HS-5 (cell line): ENCODE data around the gene HDAC7.
"Not testable (repeated sequence)": the region's sequence is repeated elsewhere in the genome, so short reads cannot be mapped to it uniquely, and the experiment has no call there.

Source experiments
- DNase-seq: peaks from one replicate; pipeline ENCODE4 v3.0.0-alpha.2; 2012; ENCODE audit warnings: low read depth

HDAC7 gene

GRCh38 chr12:47812797-47813510 lies 6.7 kb downstream of the HDAC7 start:
- DNase-seq, result no peak

DNA sequence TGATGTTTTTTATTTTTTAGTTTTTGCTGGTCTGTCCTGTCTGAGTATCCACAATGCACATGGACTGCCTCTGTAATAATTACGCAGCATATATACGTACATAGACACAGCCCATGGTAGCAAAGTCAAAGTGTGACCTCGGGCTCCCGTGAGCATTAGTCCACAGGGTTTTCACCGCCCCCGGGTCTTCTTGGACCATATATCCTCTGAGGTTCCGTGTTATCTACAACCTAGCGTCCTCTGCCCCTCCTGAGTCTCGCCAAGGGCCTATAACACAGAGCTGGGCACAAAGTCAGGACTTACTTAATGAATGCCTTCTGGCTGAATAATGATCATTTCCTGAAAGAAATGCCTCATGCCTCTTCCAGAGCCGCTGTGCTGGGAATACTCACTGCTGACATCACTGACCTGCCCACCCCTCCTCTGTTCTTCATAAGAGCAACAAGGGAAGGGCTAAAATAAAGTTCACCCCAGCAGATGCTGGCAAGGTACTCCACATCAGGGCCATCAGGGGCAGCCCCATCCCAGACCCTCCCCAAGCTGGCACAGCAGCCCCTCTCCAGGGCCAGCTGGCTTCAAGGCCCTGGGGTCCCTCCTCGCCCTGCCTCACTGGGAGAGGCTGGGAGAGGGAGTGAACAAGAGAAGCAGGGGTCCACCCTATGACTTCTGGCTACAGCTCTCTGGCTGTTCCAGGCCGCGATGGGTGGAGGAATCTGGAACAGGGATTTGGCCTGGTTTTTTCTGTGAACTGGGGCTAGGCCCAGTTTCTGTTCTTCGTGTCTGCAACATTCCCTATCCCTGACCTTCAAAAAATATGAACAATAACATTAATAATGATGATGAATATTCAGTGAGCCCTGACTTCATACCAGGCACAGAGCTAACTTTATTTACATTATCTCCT lies 7.9 kb downstream of the HDAC7 start:
- peak; percentile 77 for DNase-seq

- no peak for DNase-seq
These were observed 8.7 kb downstream of the HDAC7 start for GRCh38 chr12:47811072-47811396.

- DNase-seq, result not testable (repeated sequence)
These were observed 10.2 kb downstream of the HDAC7 start for GRCh38 chr12:47809518-47809917.

DNA sequence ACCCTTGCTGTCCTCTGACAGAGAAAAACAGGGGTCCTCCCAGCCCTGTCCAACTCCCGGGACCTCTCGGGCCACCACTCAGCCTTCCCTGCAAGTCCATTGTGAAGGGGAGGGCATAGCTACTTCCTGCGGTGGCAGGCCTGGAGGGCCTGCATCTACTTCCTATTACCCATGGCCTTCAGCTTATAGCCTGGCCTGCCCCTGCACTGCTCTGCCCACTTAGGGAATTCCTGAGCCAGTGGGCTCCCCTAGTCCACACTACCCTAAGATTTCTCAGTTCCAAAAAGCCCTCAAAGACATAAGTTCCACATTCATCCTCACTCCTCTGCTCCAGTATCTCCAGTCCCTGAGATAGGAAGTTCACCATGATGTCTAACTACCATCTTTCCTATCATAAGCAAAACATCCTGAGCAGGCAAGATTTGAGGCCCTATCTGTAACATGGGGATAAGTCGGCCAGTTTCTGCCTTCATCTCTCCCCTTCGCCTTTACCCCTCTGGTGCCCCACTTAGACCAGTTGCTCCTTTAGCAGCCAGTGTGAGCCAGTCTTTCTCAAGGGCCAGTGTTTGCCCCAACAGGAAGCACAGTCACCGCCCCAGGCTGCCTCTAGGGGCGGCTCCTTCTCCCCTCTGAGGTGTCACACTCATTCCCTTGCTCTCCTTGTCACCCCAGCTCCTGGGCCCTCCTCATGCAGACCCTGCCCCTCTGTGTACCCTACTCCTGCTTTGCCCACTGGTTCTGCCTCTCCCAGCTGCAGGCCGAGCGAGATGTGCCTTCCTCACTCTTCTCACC lies 10.9 kb downstream of the HDAC7 start:
- no peak for DNase-seq

DNA sequence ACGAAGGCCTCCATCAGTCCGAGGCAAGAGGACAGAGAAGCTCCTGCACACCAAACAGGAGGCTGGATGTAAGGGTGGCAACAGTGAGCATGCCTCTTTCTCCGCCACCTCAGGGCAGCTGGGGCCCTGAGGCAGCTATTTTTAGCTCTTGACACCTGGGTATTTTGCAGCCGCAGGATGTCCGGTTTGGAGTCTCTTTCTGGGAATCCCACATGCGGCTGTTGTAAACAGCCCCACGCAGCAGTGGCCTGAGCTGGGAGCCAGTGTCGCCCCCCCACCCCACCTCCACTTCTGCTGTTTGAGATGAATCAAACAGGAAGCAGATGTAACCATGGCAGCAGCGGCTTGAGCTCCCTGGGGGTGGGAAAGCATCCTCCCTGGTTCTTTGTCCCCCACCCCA lies 11.7 kb downstream of the HDAC7 start:
- DNase-seq, result no peak

- DNase-seq, result no peak
These were observed 12.4 kb downstream of the HDAC7 start for GRCh38 chr12:47807338-47807737.

- no peak for DNase-seq
These were observed 14.3 kb downstream of the HDAC7 start for GRCh38 chr12:47805417-47805816.

GRCh38 chr12:47804171-47804570 lies 15.5 kb downstream of the HDAC7 start:
- DNase-seq, result no peak

GRCh38 chr12:47803191-47803875 lies 16.4 kb downstream of the HDAC7 start:
- DNase-seq, result no peak

DNA sequence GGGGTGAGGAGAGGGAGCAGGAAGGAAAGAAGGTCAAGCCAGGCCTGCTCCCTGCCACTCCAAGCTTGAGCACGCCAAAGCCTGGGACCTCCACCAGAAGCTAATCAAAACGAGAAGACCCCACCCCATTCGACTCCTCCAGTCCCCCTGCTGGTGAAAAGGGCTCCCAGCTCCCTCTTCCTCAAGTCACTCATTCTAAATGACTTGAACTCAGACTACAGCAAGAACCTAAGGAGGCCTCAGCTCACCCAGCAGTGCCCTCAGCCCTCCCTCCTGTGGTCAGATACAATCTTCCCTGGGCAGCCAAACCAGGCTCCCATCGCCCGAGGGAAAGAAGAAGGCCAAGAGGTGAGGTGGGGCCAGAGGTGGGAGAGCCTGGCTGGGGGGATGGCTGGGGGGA lies 17.4 kb downstream of the HDAC7 start:
- no peak for DNase-seq

DNA sequence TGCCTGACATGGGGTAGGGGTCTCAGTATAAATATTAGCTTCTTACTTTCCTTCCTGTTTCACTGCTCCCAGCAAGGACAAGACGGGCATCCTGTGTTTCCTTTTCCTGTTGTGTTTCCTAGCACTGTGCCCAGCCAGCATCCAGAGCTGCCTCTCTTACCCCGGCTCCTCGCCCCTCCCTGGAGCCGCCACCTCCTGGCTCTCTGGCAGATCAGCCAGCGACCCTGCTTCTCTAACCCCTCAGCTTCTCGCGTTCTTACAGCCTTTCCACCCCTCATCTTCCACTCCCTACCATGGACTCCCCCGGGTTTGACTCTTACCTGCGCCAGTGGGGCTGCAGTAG lies 17.8 kb downstream of the HDAC7 start:
- DNase-seq, result no peak

- DNase-seq, result no peak
These were observed 18.4 kb downstream of the HDAC7 start for GRCh38 chr12:47801170-47801903.

- DNase-seq, result no peak
These were observed 19.1 kb downstream of the HDAC7 start for GRCh38 chr12:47800582-47800981.

DNA sequence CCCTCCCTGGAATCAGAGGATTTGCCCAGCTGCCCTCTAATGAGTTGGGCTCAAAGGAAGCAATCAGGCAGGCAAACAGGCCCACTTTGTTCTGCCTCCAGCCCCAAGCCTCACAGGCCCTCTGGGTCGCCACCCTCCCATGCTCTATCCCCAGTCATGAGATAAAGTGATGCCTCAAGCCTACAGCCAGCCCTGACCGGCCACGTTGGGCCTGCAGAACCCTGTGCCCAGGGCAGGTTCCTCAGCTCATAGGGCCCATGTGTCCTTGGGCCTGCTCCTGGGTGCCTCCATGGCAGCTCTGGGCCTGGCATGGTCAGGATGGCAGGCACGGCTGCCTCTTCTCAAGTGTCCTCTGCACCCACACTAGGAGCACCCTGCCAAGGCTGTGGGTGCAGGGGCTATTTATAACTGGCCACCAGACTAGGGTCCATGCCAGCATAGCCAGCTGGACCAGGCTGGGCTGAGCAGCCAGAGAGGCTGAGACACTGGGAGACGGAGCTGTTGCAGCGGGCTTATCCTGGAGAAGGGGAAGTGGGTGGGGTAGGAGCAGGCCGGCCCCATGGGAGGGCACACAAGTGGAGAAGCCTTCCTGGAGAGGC lies 20.2 kb downstream of the HDAC7 start:
- DNase-seq, result no peak

DNA sequence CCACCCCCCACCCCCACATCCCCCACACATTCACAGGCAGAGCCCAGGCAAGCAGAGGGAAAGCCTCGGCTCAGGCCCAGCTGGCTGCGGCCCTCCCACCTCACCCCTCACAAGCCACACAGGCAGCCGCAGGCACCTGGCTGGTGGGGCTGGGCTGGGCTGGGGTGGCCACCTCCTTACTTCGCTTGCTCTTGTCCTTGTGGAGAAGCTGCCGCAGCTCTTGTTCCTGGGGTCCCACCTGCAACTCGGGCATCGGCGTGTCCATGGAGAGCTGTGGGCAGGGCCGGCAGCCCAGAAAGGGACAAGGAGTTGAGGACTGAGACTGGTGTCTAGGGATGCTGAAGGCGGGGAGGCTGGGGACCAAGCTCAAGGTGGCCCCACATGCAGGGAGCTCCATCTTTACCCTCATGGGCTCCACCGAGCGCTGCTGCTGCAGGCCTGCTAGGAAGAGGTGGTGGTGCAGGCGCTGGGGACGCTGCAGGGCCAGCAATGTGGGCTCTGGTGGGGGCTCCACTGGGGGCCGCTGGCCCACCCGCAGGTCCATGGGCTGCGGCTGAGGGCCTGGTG lies 21.2 kb downstream of the HDAC7 start:
- no peak for DNase-seq

DNA sequence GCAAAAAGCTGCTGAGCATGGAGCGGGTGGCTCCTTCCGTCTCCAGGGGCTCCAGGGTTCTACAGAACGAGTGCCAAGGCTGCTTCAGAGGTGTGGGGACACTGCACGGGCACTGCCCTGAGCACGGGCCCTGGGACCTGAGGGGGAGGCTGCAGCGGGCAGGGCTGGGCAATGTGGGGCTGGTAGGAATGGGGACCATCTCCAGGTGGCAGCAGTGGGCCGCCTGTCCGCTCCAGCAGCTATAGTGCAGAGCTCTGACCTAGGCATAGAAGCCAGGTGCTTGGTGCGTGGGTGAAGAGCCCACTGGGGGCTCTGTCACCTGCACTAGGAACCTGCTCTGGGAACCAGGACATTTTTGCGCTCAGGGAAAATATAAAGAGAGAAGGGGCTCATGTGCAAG lies 22.3 kb downstream of the HDAC7 start:
- DNase-seq, result no peak

DNA sequence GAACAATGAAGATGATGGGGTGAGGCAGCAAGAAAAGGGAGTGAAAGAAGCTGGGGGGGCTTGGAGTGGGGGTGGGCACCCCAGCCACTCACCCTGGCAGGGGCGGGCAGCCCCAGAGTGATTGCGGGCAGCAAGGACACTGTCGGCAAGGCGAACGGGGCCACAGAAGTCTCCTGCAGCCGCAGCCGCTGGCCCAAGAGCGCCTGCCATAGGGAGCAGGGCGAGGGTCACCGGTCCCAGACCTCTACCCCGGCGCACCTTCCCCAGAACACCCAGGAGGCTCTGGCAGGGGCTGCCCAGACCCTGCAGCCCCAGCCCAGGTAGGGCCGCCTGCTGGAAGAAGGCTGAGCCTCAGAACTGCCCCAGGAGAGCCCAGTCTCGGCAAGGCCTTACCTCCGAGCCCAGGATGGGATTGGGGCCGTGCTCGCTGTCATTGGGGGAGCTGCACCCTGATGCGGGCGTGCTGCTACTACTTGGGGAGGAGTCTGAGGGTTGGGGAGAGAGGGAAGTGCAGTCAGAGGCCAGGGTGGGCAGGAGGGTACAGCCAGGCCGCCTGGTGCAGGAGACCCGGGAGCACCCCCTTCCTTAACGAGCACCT lies 23.8 kb downstream of the HDAC7 start:
- DNase-seq, result no peak

- DNase-seq, result no peak
These were observed 24.4 kb downstream of the HDAC7 start for GRCh38 chr12:47795121-47795813.

- no peak for DNase-seq
These were observed 25.0 kb downstream of the HDAC7 start for GRCh38 chr12:47794679-47795078.
